Measurements from ENCODE around the gene S100A13. TPM values are rescaled to one million over a fixed set of nuclear protein-coding genes. Genes with fewer than 3 reads are reported as not detected.
"Not testable (repeated sequence)": the region's sequence is repeated elsewhere in the genome, so short reads cannot be mapped to it uniquely, and the experiment has no call there.

Gene S100A13
- total RNA-seq, 1 donor from 2014 or later: 16.2 TPM

- no peak for TF ChIP-seq CTCF (IDR thresholded peaks at IDR 0.05)
- peak; percentile 57 for DNase-seq
- H3K4me1 Mint-ChIP-seq: peaks cover 48% of the 10 kb centered on the region
- ATAC-seq (ENCODE audit: low read depth): peak; percentile 92
- no peaks in the 10 kb centered on the region for H3K27me3 Mint-ChIP-seq
- H3K9me3 Mint-ChIP-seq: no peaks in the 10 kb centered on the region
- peak overlapping the region; percentile 73 for H3K4me3 Mint-ChIP-seq
- intact Hi-C loops (cut with micrococcal nuclease): loop anchor here (1.0 to 2.0 kb wide), 5 partner anchors 26 to 393 kb away; partner anchors contain the start of genes CHTOP and SNAPIN
- POLR2A ChIA-PET: interaction anchor here (0.6 to 5.8 kb wide), 27 partner anchors 8 to 392 kb away, joined by 3 to 138 read pairs (median 5); partner anchors contain the start of genes CHTOP, CREB3L4, INTS3 and RPS27
- H3K36me3 Mint-ChIP-seq (ENCODE audit: low read depth): no peaks in the 10 kb centered on the region
- CTCF ChIA-PET: interaction anchor here (0.6 to 2.2 kb wide), 8 partner anchors 26 to 674 kb away, joined by 3 to 9 read pairs (median 4); partner anchors contain the start of genes CHTOP, HAX1 and S100A13
- peak overlapping the region; percentile 96 for H3K27ac Mint-ChIP-seq
Observed at GRCh38 chr1:153598309-153599172, 28.8 kb downstream of the S100A13 start.

- H3K4me1 Mint-ChIP-seq: peaks cover 44% of the 10 kb centered on the region
- H3K27ac Mint-ChIP-seq: peak overlapping the region; percentile 96
- peak; percentile 22 for ATAC-seq (ENCODE audit: low read depth)
- intact Hi-C loops (cut with micrococcal nuclease): no loop called here
- H3K36me3 Mint-ChIP-seq (ENCODE audit: low read depth): no peaks in the 10 kb centered on the region
- H3K4me3 Mint-ChIP-seq: peak overlapping the region; percentile 64
- no peaks in the 10 kb centered on the region for H3K27me3 Mint-ChIP-seq
- DNase-seq: no peak
- no peak for TF ChIP-seq CTCF (IDR thresholded peaks at IDR 0.05)
- ChIA-PET CTCF (no interaction called here), POLR2A (interaction anchor here (0.7 to 5.8 kb wide), 6 partner anchors 25 to 133 kb away, joined by 5 to 138 read pairs (median 23); partner anchors contain the start of genes CHTOP, INTS3, S100A1 and S100A13)
- no peaks in the 10 kb centered on the region for H3K9me3 Mint-ChIP-seq
Observed at GRCh38 chr1:153597206-153597605, 30.1 kb downstream of the S100A13 start.

- ATAC-seq (ENCODE audit: low read depth) (no peak), DNase-seq (no peak)
- no peaks in the 10 kb centered on the region for H3K9me3 Mint-ChIP-seq
- ChIA-PET CTCF (no interaction called here), POLR2A (interaction anchor here (0.6 to 1.7 kb wide), 3 partner anchors 17 to 41 kb away, joined by 3 to 9 read pairs (median 4); partner anchors contain the start of gene CHTOP)
- no peaks in the 10 kb centered on the region for H3K36me3 Mint-ChIP-seq (ENCODE audit: low read depth)
- no peaks in the 10 kb centered on the region for H3K27me3 Mint-ChIP-seq
- TF ChIP-seq CTCF (IDR thresholded peaks at IDR 0.05): no peak
- peaks cover 13% of the 10 kb centered on the region for H3K4me1 Mint-ChIP-seq
- H3K4me3 Mint-ChIP-seq: no peak overlapping the region
- intact Hi-C loops (cut with micrococcal nuclease): no loop called here
- no peak overlapping the region for H3K27ac Mint-ChIP-seq
Observed at GRCh38 chr1:153592748-153593147, 34.6 kb downstream of the S100A13 start.

GRCh38 chr1:153588482-153588881, 38.8 kb downstream of the S100A13 start:
- CTCF ChIA-PET: interaction anchor here (0.6 kb wide), 1 partner anchor 92 kb away, joined by 3 read pairs; no protein-coding TSS in a partner anchor
- Mint-ChIP-seq H3K4me1 (no peaks in the 10 kb centered on the region), H3K36me3 (ENCODE audit: low read depth) (no peaks in the 10 kb centered on the region), H3K4me3 (no peak overlapping the region), H3K9me3 (no peaks in the 10 kb centered on the region), H3K27ac (no peak overlapping the region), H3K27me3 (no peaks in the 10 kb centered on the region)
- POLR2A ChIA-PET: interaction anchor here (0.8 kb wide), 1 partner anchor 194 kb away, joined by 6 read pairs; no protein-coding TSS in a partner anchor
- TF ChIP-seq CTCF (IDR thresholded peaks at IDR 0.05): no peak
- ATAC-seq (ENCODE audit: low read depth) (no peak), DNase-seq (no peak)
- intact Hi-C loops (cut with micrococcal nuclease): no loop called here

GRCh38 chr1:153588033-153588432, 39.3 kb downstream of the S100A13 start:
- H3K4me1 Mint-ChIP-seq; H3K4me3 Mint-ChIP-seq; DNase-seq; H3K36me3 Mint-ChIP-seq (ENCODE audit: low read depth); H3K27me3 Mint-ChIP-seq; H3K27ac Mint-ChIP-seq; H3K9me3 Mint-ChIP-seq; ATAC-seq (ENCODE audit: low read depth); intact Hi-C loops (cut with micrococcal nuclease); POLR2A ChIA-PET: not testable (repeated sequence)
- CTCF ChIA-PET: interaction anchor here (0.6 kb wide), 1 partner anchor 92 kb away, joined by 3 read pairs; no protein-coding TSS in a partner anchor
